SK-N-SH (cell line): ENCODE measurements around the gene CTNNA3. TPM values are rescaled to one million over a fixed set of nuclear protein-coding genes. Genes with fewer than 3 reads are reported as not detected.

Experiments used
- CTCF ChIA-PET: fragments of 300-600, 350-600 bp; formaldehyde crosslinking; extraction: SDS; loops from one replicate; lab custom pipeline; 2021; lab: Yijun Ruan, JAX
- POLR2A ChIA-PET: fragments of 350-600 bp; sonication (Branson Sonifier 250); formaldehyde crosslinking; extraction: SDS; loops from one replicate; lab custom pipeline; 2020; ENCODE audit warnings: antibody characterized with exemption, inconsistent platforms; lab: Yijun Ruan, JAX
- DNase-seq: peaks from one replicate; pipeline ENCODE4 v3.0.0; 2012
- H2AFZ ChIP-seq: fragments of 200-600 bp; sonication (generic); 2 replicates; pipeline ENCODE4 v1.8.1; 2016; ENCODE audit warnings: antibody characterized with exemption, mild to moderate bottlenecking, low read depth
- H3F3A ChIP-seq: fragments of 200-600 bp; sonication (generic); replicated peaks from 2 replicates; pipeline ENCODE3; 2016; ENCODE audit warnings: antibody characterized with exemption, mild to moderate bottlenecking; ENCODE audit not compliant: insufficient read depth
- H3K27ac ChIP-seq, 2 experiments: fragments of 200-500 bp in 1 of 2; fragments of 200-600 bp in 1 of 2; sonication (Bioruptor generic) in 1 of 2; sonication (generic), shearing (Covaris generic) in 1 of 2; 2 replicates each; pipeline versions ENCODE4 v1.5.1 to v1.6.1; 2014 to 2016; ENCODE audit warnings: low read depth in 2 of 2, inconsistent platforms in 1 of 2, low read length in 1 of 2, mild to moderate bottlenecking in 1 of 2, mixed read lengths in 1 of 2
- H3K27me3 ChIP-seq: fragments of 200-600 bp; sonication (generic), shearing (Covaris generic); 2 replicates; pipeline ENCODE4 v1.6.1; 2016; ENCODE audit warnings: mixed run types; ENCODE audit not compliant: insufficient read depth
- H3K36me3 ChIP-seq, 2 experiments: fragments of 200-500 bp in 1 of 2; fragments of 200-600 bp in 1 of 2; sonication (Bioruptor generic) in 1 of 2; sonication (generic) in 1 of 2; replicated peaks in 1 of 2; 2 replicates each; pipeline versions ENCODE3 to v1.5.1; 2014 to 2016; ENCODE audit warnings: low read length in 1 of 2, mild to moderate bottlenecking in 1 of 2; ENCODE audit not compliant: insufficient read depth in 2 of 2, control insufficient read depth in 1 of 2
- H3K4me1 ChIP-seq, 2 experiments: fragments of 200-500 bp in 1 of 2; fragments of 200-600 bp in 1 of 2; sonication (Bioruptor generic) in 1 of 2; sonication (generic), shearing (Covaris generic) in 1 of 2; 2 replicates each; pipeline versions ENCODE4 v1.5.1 to v1.6.1; 2014 to 2016; ENCODE audit warnings: low read depth in 1 of 2, low read length in 1 of 2, mixed run types in 1 of 2; ENCODE audit not compliant: insufficient read depth in 2 of 2, control insufficient read depth in 1 of 2
- H3K4me2 ChIP-seq: fragments of 200-600 bp; sonication (generic), shearing (Covaris generic); 2 replicates; pipeline ENCODE4 v1.6.1; 2017; ENCODE audit warnings: mixed run types
- H3K4me3 ChIP-seq, 2 experiments: fragments of 200-500 bp in 1 of 2; fragments of 200-600 bp in 1 of 2; sonication (Bioruptor generic) in 1 of 2; sonication (generic), shearing (Covaris generic) in 1 of 2; 2 replicates each; pipeline versions ENCODE4 v1.5.1 to v1.8.1; 2014 to 2016; ENCODE audit warnings: low read depth in 2 of 2, inconsistent platforms in 1 of 2, low read length in 1 of 2, mild to moderate bottlenecking in 1 of 2, mixed read lengths in 1 of 2, moderate library complexity in 1 of 2
- H3K79me2 ChIP-seq: fragments of 200-600 bp; sonication (generic); 2 replicates; pipeline ENCODE4 v1.8.1; 2017; ENCODE audit warnings: mild to moderate bottlenecking; ENCODE audit not compliant: insufficient read depth
- H3K9ac ChIP-seq: fragments of 200-600 bp; sonication (generic); 2 replicates; pipeline ENCODE4 v1.6.1; 2017; ENCODE audit warnings: mixed run types
- H3K9me2 ChIP-seq: fragments of 200-600 bp; sonication (generic); 2 replicates; pipeline ENCODE4 v1.6.1; 2017; ENCODE audit warnings: mixed run types
- H3K9me3 ChIP-seq: fragments of 200-600 bp; sonication (generic); 2 replicates; pipeline ENCODE4 v1.6.1; 2017; ENCODE audit warnings: mixed run types, mild to moderate bottlenecking, moderate library complexity
- H4K20me1 ChIP-seq: fragments of 200-600 bp; sonication (generic); 2 replicates; pipeline ENCODE4 v1.6.1; 2017; ENCODE audit warnings: mild to moderate bottlenecking, mixed run types; ENCODE audit not compliant: insufficient read depth
- CHD2 ChIP-seq: fragments of 150-350 bp; IDR thresholded peaks from 2 replicates; pipeline ENCODE4 v1.6.1; 2018; ENCODE audit warnings: low read length; ENCODE audit not compliant: partially characterized antibody
- EP300 ChIP-seq, 2 experiments: IDR thresholded peaks; 2 replicates each; pipeline versions ENCODE4 v1.4.0 to v1.6.1; 2012; ENCODE audit warnings: borderline replicate concordance in 1 of 2, low read depth in 1 of 2, low read length in 1 of 2
- FOXJ3 ChIP-seq: sonication (generic); formaldehyde crosslinking; IDR thresholded peaks from 2 replicates; pipeline ENCODE4 v1.5.1; 2020; ENCODE audit warnings: mild to moderate bottlenecking, missing genetic modification reagents
- JUND ChIP-seq: IDR thresholded peaks from 2 replicates; pipeline ENCODE4 v1.4.0; 2012
- MAX ChIP-seq: IDR thresholded peaks from 2 replicates; pipeline ENCODE4 v1.4.0; 2012; ENCODE audit warnings: low read depth
- RCOR1 ChIP-seq: fragments of 150-350 bp; IDR thresholded peaks from 2 replicates; pipeline ENCODE4 v1.6.1; 2017; ENCODE audit warnings: antibody characterized with exemption, low read length
- RFX5 ChIP-seq: IDR thresholded peaks from 2 replicates; pipeline ENCODE4 v1.6.1; 2012; ENCODE audit warnings: mild to moderate bottlenecking, improper control_type of control experiment, low read length
- SIN3A ChIP-seq: IDR thresholded peaks from 2 replicates; pipeline ENCODE4 v1.6.1; 2012; ENCODE audit warnings: low read depth, mild to moderate bottlenecking, low read length, moderate library complexity, borderline replicate concordance
- SMC3 ChIP-seq: IDR thresholded peaks from 2 replicates; pipeline ENCODE4 v1.6.1; 2012; ENCODE audit warnings: low read depth, low read length, improper control_type of control experiment
- TCF12 ChIP-seq: IDR thresholded peaks from 2 replicates; pipeline ENCODE4 v1.4.0; 2012
- USF2 ChIP-seq: fragments of 150-350 bp; IDR thresholded peaks from 2 replicates; pipeline ENCODE4 v1.6.1; 2017; ENCODE audit warnings: antibody characterized with exemption, low read length, low read depth, borderline replicate concordance
- YY1 ChIP-seq: IDR thresholded peaks from 2 replicates; pipeline ENCODE4 v1.4.0; 2012; ENCODE audit warnings: low read depth, mild to moderate bottlenecking
- polyA plus RNA-seq, 3 experiments: library from polyadenylated mRNA; depleted of rRNA; stranded (reverse); fragments of >200 nt; gene quantifications; 2 replicates each; pipeline ENCODE4 v1.2.3, GENCODE V29; 2012
- TF ChIP-seq, protein P1 (sequence below): IDR thresholded peaks from 2 replicates; pipeline ENCODE4 v1.6.1; 2012; ENCODE audit warnings: mild to moderate bottlenecking, low read depth, low read length, moderate library complexity
- TF ChIP-seq, protein P2 (sequence below): IDR thresholded peaks from 2 replicates; pipeline ENCODE4 v1.4.0; 2012; ENCODE audit warnings: low read depth, borderline replicate concordance
- TF ChIP-seq, protein P3 (sequence below): IDR thresholded peaks from 2 replicates; pipeline ENCODE4 v1.4.0; 2012; ENCODE audit warnings: low read depth, borderline replicate concordance

CTNNA3 gene
- polyA plus RNA-seq, 1 of the 3 experiments (the other 2 are of a cell fraction) = not detected

DNA sequence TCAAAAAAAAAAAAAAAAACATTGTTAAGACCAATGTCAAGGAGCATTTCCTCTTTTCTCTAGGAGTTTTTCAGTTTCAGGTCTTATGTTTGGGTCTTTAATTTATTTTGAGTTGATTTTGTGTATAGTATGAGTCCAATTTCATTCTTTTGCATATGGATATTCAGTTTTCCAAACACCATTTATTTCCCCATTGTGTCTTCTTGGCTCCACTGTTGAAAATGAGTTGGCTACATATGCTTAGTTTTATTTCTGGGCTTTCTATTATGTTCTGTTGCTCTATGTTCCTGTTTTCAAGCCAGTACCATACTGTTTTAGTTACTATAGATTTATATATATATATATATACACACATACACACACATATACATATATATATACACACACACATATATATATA, 1506.7 kb downstream of the CTNNA3 start:
- Histone ChIP-seq H3K4me3 (no peak overlapping the region), H2AFZ (no peak overlapping the region), H3K27ac (no peak overlapping the region), H3K9me2 (no peaks in the 10 kb centered on the region), H3K4me1 (no peaks in the 10 kb centered on the region; a peak in 1 of 4 replicates), H3K9me3 (no peaks in the 10 kb centered on the region), H3K79me2 (no peaks in the 10 kb centered on the region), H3K4me2 (no peak overlapping the region), H3F3A (no peaks in the 10 kb centered on the region), H3K27me3 (no peaks in the 10 kb centered on the region), H3K36me3 (no peaks in the 10 kb centered on the region), H4K20me1 (no peaks in the 10 kb centered on the region), H3K9ac (no peak overlapping the region)
- ChIA-PET CTCF (no interaction called here), POLR2A (no interaction called here)
- DNase-seq = no peak
- TF ChIP-seq SIN3A = no peak
- TF ChIP-seq RFX5 = no peak
- no peak for TF ChIP-seq MAX
- no peak for TF ChIP-seq USF2
- TF ChIP-seq, protein P1, sequence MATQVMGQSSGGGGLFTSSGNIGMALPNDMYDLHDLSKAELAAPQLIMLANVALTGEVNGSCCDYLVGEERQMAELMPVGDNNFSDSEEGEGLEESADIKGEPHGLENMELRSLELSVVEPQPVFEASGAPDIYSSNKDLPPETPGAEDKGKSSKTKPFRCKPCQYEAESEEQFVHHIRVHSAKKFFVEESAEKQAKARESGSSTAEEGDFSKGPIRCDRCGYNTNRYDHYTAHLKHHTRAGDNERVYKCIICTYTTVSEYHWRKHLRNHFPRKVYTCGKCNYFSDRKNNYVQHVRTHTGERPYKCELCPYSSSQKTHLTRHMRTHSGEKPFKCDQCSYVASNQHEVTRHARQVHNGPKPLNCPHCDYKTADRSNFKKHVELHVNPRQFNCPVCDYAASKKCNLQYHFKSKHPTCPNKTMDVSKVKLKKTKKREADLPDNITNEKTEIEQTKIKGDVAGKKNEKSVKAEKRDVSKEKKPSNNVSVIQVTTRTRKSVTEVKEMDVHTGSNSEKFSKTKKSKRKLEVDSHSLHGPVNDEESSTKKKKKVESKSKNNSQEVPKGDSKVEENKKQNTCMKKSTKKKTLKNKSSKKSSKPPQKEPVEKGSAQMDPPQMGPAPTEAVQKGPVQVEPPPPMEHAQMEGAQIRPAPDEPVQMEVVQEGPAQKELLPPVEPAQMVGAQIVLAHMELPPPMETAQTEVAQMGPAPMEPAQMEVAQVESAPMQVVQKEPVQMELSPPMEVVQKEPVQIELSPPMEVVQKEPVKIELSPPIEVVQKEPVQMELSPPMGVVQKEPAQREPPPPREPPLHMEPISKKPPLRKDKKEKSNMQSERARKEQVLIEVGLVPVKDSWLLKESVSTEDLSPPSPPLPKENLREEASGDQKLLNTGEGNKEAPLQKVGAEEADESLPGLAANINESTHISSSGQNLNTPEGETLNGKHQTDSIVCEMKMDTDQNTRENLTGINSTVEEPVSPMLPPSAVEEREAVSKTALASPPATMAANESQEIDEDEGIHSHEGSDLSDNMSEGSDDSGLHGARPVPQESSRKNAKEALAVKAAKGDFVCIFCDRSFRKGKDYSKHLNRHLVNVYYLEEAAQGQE = no peak
- TF ChIP-seq SMC3 = no peak
- no peak for TF ChIP-seq CHD2
- TF ChIP-seq FOXJ3 = no peak
- TF ChIP-seq RCOR1 = no peak
- no peak for TF ChIP-seq YY1
- TF ChIP-seq EP300 (IDR thresholded peaks at IDR 0.05; ENCODE audit: borderline replicate concordance in 1 of 2, low read depth in 1 of 2, low read length in 1 of 2) = no peak
- TF ChIP-seq JUND = no peak
- TF ChIP-seq, protein P2, sequence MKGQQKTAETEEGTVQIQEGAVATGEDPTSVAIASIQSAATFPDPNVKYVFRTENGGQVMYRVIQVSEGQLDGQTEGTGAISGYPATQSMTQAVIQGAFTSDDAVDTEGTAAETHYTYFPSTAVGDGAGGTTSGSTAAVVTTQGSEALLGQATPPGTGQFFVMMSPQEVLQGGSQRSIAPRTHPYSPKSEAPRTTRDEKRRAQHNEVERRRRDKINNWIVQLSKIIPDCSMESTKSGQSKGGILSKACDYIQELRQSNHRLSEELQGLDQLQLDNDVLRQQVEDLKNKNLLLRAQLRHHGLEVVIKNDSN = no peak
- TF ChIP-seq TCF12 = no peak
- TF ChIP-seq, protein P3, sequence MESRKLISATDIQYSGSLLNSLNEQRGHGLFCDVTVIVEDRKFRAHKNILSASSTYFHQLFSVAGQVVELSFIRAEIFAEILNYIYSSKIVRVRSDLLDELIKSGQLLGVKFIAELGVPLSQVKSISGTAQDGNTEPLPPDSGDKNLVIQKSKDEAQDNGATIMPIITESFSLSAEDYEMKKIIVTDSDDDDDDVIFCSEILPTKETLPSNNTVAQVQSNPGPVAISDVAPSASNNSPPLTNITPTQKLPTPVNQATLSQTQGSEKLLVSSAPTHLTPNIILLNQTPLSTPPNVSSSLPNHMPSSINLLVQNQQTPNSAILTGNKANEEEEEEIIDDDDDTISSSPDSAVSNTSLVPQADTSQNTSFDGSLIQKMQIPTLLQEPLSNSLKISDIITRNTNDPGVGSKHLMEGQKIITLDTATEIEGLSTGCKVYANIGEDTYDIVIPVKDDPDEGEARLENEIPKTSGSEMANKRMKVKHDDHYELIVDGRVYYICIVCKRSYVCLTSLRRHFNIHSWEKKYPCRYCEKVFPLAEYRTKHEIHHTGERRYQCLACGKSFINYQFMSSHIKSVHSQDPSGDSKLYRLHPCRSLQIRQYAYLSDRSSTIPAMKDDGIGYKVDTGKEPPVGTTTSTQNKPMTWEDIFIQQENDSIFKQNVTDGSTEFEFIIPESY = no peak
